Mesenchymal stem cell (in vitro differentiated cells and primary cell): ENCODE data around the gene ITGB7.

Experiments used
- DNase-seq: peaks from one replicate; pipeline ENCODE4 v3.0.0-alpha.2; 2013
- H2AFZ ChIP-seq: one replicate; pipeline ENCODE4 v1.6.1; 2013; ENCODE audit warnings: low read depth, mild to moderate bottlenecking, control low read depth, inconsistent platforms, low read length, moderate library complexity
- H2AK5ac ChIP-seq: 2 replicates; pipeline ENCODE4 v1.6.1; 2013; ENCODE audit warnings: low read length, moderate library complexity, mild to moderate bottlenecking, inconsistent platforms; ENCODE audit not compliant: severe bottlenecking
- H2BK120ac ChIP-seq: one replicate; pipeline ENCODE4 v1.6.1; 2013; ENCODE audit warnings: low read depth, mild to moderate bottlenecking, inconsistent platforms, low read length, moderate library complexity
- H2BK12ac ChIP-seq, 2 experiments: one replicate each; pipeline ENCODE4 v1.6.1; 2013; ENCODE audit warnings: inconsistent platforms in 2 of 2, low read length in 2 of 2, mild to moderate bottlenecking in 2 of 2, moderate library complexity in 2 of 2, control low read depth in 1 of 2
- H2BK15ac ChIP-seq: one replicate; pipeline ENCODE4 v1.6.1; 2013; ENCODE audit warnings: mild to moderate bottlenecking, low read depth, inconsistent platforms; ENCODE audit not compliant: poor library complexity, severe bottlenecking
- H2BK5ac ChIP-seq: 2 replicates; pipeline ENCODE4 v1.6.1; 2013; ENCODE audit warnings: low read depth, mild to moderate bottlenecking, low read length, control low read depth, inconsistent platforms; ENCODE audit not compliant: poor library complexity, severe bottlenecking
- H3K14ac ChIP-seq, 2 experiments: one replicate each; pipeline ENCODE4 v1.6.1; 2013; ENCODE audit warnings: inconsistent platforms in 2 of 2, low read length in 2 of 2, control low read depth in 1 of 2, mild to moderate bottlenecking in 1 of 2, moderate library complexity in 1 of 2
- H3K18ac ChIP-seq, 2 experiments: one replicate each; pipeline ENCODE4 v1.6.1; 2013; ENCODE audit warnings: inconsistent platforms in 2 of 2, low read length in 2 of 2, control low read depth in 1 of 2, low read depth in 1 of 2, mild to moderate bottlenecking in 1 of 2
- H3K23ac ChIP-seq, 2 experiments: one replicate each; pipeline ENCODE4 v1.6.1; 2013; ENCODE audit warnings: inconsistent platforms in 2 of 2, low read length in 2 of 2, mild to moderate bottlenecking in 2 of 2, moderate library complexity in 2 of 2, control low read depth in 1 of 2
- H3K27ac ChIP-seq: 2 replicates; pipeline ENCODE4 v1.5.1; 2013; ENCODE audit warnings: mild to moderate bottlenecking, moderate library complexity, low read length, control low read depth, inconsistent platforms; ENCODE audit not compliant: poor library complexity, severe bottlenecking
- H3K27me3 ChIP-seq, 2 experiments: 2 replicates each; pipeline versions ENCODE4 v1.6.1 to v1.7.0; 2013; ENCODE audit warnings: low read length in 2 of 2, mild to moderate bottlenecking in 2 of 2, moderate library complexity in 2 of 2, control low read depth in 1 of 2, inconsistent platforms in 1 of 2; ENCODE audit not compliant: control insufficient read depth in 1 of 2, insufficient read depth in 1 of 2
- H3K36me3 ChIP-seq, 2 experiments: 2 replicates each; pipeline versions ENCODE4 v1.6.1 to v1.7.0; 2013; ENCODE audit warnings: low read length in 2 of 2, control low read depth in 1 of 2, inconsistent platforms in 1 of 2, low read depth in 1 of 2, mild to moderate bottlenecking in 1 of 2; ENCODE audit not compliant: insufficient read depth in 2 of 2, control insufficient read depth in 1 of 2
- H3K4ac ChIP-seq, 2 experiments: one replicate each; pipeline ENCODE4 v1.6.1; 2013; ENCODE audit warnings: inconsistent platforms in 2 of 2, low read length in 2 of 2, mild to moderate bottlenecking in 2 of 2, moderate library complexity in 2 of 2, control low read depth in 1 of 2, low read depth in 1 of 2
- H3K4me1 ChIP-seq: 2 replicates; pipeline ENCODE4 v1.6.1; 2013; ENCODE audit warnings: low read depth, low read length, control low read depth; ENCODE audit not compliant: control insufficient read depth, insufficient read depth
- H3K4me2 ChIP-seq: 2 replicates; pipeline ENCODE4 v1.6.1; 2013; ENCODE audit warnings: low read length, mild to moderate bottlenecking, inconsistent platforms; ENCODE audit not compliant: poor library complexity, severe bottlenecking
- H3K4me3 ChIP-seq, 2 experiments: 2 replicates each; pipeline versions ENCODE4 v1.5.1 to v1.7.0; 2013; ENCODE audit warnings: low read length in 2 of 2, mild to moderate bottlenecking in 2 of 2, control low read depth in 1 of 2, low read depth in 1 of 2; ENCODE audit not compliant: insufficient read depth in 1 of 2
- H3K79me1 ChIP-seq: replicated peaks from 2 replicates; pipeline ENCODE4 v1.6.1; 2013; ENCODE audit warnings: mild to moderate bottlenecking, control low read depth, low read length, inconsistent platforms; ENCODE audit not compliant: poor library complexity, severe bottlenecking
- H3K9ac ChIP-seq: 2 replicates; pipeline ENCODE4 v1.7.0; 2013; ENCODE audit warnings: mild to moderate bottlenecking, low read length, moderate library complexity
- H3K9me3 ChIP-seq: 2 replicates; pipeline ENCODE4 v1.7.0; 2013; ENCODE audit warnings: mild to moderate bottlenecking, low read length; ENCODE audit not compliant: control insufficient read depth
- H4K8ac ChIP-seq: one replicate; pipeline ENCODE4 v1.6.1; 2013; ENCODE audit warnings: inconsistent platforms, mild to moderate bottlenecking, low read length, moderate library complexity
- H4K91ac ChIP-seq: one replicate; pipeline ENCODE4 v1.6.1; 2013; ENCODE audit warnings: mild to moderate bottlenecking, low read length, inconsistent platforms
- WGBS: methylation state at CpG from one replicate; pipeline ENCODE4 v1.1.7; 2013; ENCODE audit warnings: mixed read lengths; 5-methylcytosine and 5-hydroxymethylcytosine counted together

ITGB7 gene

DNA sequence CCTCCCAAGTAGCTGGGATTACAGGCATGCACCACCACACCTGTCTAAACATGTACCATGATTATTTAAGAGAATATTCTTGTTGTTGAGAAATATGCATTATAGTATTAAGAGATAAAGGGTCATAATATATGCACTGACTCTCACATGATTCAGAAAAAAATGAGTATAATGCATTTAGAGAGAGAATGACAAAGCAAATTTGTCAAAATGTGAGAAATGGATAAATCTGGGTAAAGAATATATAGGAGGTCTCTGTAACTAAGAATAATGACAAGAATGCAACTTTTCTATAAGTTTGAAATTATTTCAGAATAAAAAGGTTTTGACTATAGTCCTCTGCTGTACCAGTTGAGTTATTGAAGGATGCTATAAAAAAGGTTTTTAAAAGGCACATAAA is 54.7 kb downstream of the ITGB7 start:
- peaks cover 0 to 4% of the 10 kb centered on the region in 2 experiments for H3K36me3 ChIP-seq
- no peaks in the 10 kb centered on the region for H3K9me3 ChIP-seq
- H2BK5ac ChIP-seq, result no peak overlapping the region
- H2AK5ac ChIP-seq, result no peak overlapping the region
- no peak overlapping the region for H4K8ac ChIP-seq
- no peak overlapping the region for H2BK12ac ChIP-seq
- no peak for DNase-seq
- no peak overlapping the region for H2BK15ac ChIP-seq
- no peak overlapping the region for H2AFZ ChIP-seq
- no peak overlapping the region for H3K27ac ChIP-seq
- no peaks in the 10 kb centered on the region for H3K79me1 ChIP-seq
- H3K18ac ChIP-seq, result no peak overlapping the region
- H3K4ac ChIP-seq, result no peak overlapping the region
- H3K27me3 ChIP-seq, result no peaks in the 10 kb centered on the region
- H3K4me2 ChIP-seq, result no peak overlapping the region
- H3K23ac ChIP-seq, result no peak overlapping the region
- no peaks in the 10 kb centered on the region for H3K4me1 ChIP-seq
- no peak overlapping the region for H4K91ac ChIP-seq
- H3K4me3 ChIP-seq, result no peak overlapping the region
- H3K9ac ChIP-seq, result no peak overlapping the region
- H2BK120ac ChIP-seq, result no peak overlapping the region
- H3K14ac ChIP-seq, result no peak overlapping the region

DNA sequence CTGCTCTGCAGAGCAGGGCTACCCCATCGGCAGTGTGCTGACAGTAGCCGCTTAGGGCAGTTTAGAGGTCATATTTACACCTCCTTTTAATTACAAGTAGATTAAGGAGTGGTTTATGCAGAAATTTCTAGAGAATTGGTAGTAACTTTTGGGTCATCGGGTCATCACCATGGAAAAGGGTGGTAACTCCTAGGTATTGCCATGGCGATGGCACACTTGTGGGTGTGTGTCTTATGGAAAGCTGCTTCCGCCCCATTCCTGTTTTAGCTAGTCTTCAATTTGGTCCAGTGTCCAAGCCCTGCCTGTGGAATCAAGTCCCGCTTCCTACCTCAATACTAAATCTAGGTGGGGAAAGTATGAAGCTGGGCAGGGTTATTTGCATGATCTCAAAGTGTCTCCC is 56.0 kb downstream of the ITGB7 start:
- H3K14ac ChIP-seq, result no peak overlapping the region
- no peak overlapping the region for H2AFZ ChIP-seq
- H3K79me1 ChIP-seq, result no peaks in the 10 kb centered on the region
- no peak overlapping the region for H2BK12ac ChIP-seq
- H3K4ac ChIP-seq, result no peak overlapping the region
- no peaks in the 10 kb centered on the region for H3K9me3 ChIP-seq
- H2BK120ac ChIP-seq, result no peak overlapping the region
- no peaks in the 10 kb centered on the region for H3K27me3 ChIP-seq
- H3K4me3 ChIP-seq, result no peak overlapping the region
- no peak overlapping the region for H3K27ac ChIP-seq
- no peaks in the 10 kb centered on the region for H3K4me1 ChIP-seq
- H3K36me3 ChIP-seq, result peaks cover 0 to 4% of the 10 kb centered on the region in 2 experiments
- H4K91ac ChIP-seq, result no peak overlapping the region
- H3K9ac ChIP-seq, result no peak overlapping the region
- DNase-seq, result no peak
- no peak overlapping the region for H3K18ac ChIP-seq
- no peak overlapping the region for H2BK15ac ChIP-seq
- no peak overlapping the region for H3K4me2 ChIP-seq
- 85% methylated on average over 3 of the region's 6 CpGs for WGBS
- no peak overlapping the region for H4K8ac ChIP-seq
- H2BK5ac ChIP-seq, result no peak overlapping the region
- no peak overlapping the region for H2AK5ac ChIP-seq
- no peak overlapping the region for H3K23ac ChIP-seq

DNA sequence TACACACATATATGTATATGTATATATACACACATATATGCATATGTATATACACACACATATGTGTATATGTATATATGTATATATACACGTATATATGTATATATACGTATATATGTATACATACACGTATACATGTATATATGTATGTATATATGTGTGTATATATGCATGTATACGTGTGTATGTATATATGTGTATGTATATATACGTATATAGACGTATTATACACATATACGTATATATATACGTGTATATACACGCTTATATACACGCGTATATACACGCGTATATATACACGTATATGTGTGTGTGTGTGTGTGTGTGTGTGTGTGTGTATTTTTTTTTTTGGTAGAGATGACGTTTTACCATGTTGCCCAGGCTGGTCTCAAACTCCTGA is 59.4 kb downstream of the ITGB7 start:
- H3K9me3 ChIP-seq, result no peaks in the 10 kb centered on the region
- H3K4me3 ChIP-seq, result no peak overlapping the region
- no peak overlapping the region for H3K14ac ChIP-seq
- no peak overlapping the region for H3K27ac ChIP-seq
- H3K27me3 ChIP-seq, result no peaks in the 10 kb centered on the region
- H3K18ac ChIP-seq, result no peak overlapping the region
- H2AFZ ChIP-seq, result no peak overlapping the region
- no peaks in the 10 kb centered on the region for H3K4me1 ChIP-seq
- H3K79me1 ChIP-seq, result no peaks in the 10 kb centered on the region
- no peak overlapping the region for H3K4me2 ChIP-seq
- no peak for DNase-seq
- H3K4ac ChIP-seq, result no peak overlapping the region
- H4K91ac ChIP-seq, result no peak overlapping the region
- H2AK5ac ChIP-seq, result no peak overlapping the region
- no peak overlapping the region for H2BK5ac ChIP-seq
- H3K9ac ChIP-seq, result no peak overlapping the region
- 100% methylated on average over 3 of the region's 15 CpGs for WGBS
- H2BK12ac ChIP-seq, result no peak overlapping the region
- no peak overlapping the region for H2BK120ac ChIP-seq
- no peaks in the 10 kb centered on the region for H3K36me3 ChIP-seq
- no peak overlapping the region for H4K8ac ChIP-seq
- no peak overlapping the region for H2BK15ac ChIP-seq
- no peak overlapping the region for H3K23ac ChIP-seq

DNA sequence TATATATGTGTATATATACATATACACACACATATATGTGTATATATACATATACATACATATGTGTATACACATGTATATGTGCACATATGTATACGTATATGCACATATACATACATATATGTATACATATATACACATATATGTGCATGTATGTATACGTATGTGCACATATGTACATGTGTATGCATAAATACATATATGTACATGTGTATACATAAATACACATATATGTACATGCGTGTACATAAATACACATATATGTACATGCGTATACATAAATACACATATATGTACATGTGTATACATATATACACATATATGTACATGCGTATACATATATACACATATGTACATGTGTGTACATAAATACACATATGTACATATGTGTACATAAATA is 59.9 kb downstream of the ITGB7 start:
- Histone ChIP-seq H3K79me1 (no peaks in the 10 kb centered on the region), H3K14ac (no peak overlapping the region), H3K27ac (no peak overlapping the region), H3K36me3 (no peaks in the 10 kb centered on the region), H2BK12ac (no peak overlapping the region), H3K4ac (no peak overlapping the region), H3K4me3 (no peak overlapping the region), H3K4me2 (no peak overlapping the region), H2BK5ac (no peak overlapping the region), H2BK120ac (no peak overlapping the region), H4K8ac (no peak overlapping the region), H3K4me1 (no peaks in the 10 kb centered on the region), H3K23ac (no peak overlapping the region), H3K27me3 (no peaks in the 10 kb centered on the region), H2BK15ac (no peak overlapping the region), H3K18ac (no peak overlapping the region), H2AK5ac (no peak overlapping the region), H4K91ac (no peak overlapping the region), H3K9ac (no peak overlapping the region), H2AFZ (no peak overlapping the region), H3K9me3 (no peaks in the 10 kb centered on the region)
- DNase-seq, result no peak
- WGBS, result 96% methylated on average over 2 of the region's 5 CpGs
